Bronchial epithelial cell (primary cell): Measurements from ENCODE around the gene MCRIP2. TPM values are rescaled to one million over a fixed set of nuclear protein-coding genes. Genes with fewer than 3 reads are reported as not detected.
A peak's percentile ranks its signal among the peaks of the same experiment; 100 is the strongest.
"Not testable (repeated sequence)": the region's sequence is repeated elsewhere in the genome, so short reads cannot be mapped to it uniquely, and the experiment has no call there.

Source experiments
- DNase-seq: peaks from one replicate; pipeline ENCODE4 v3.0.0-alpha.2; 2010; ENCODE audit warnings: low read depth
- FAIRE-seq: peaks from 2 replicates; lab custom pipeline; 2011; peaks lifted over from hg19 to GRCh38; lab: Jason Lieb, UNC
- H3K27me3 ChIP-seq: 2 replicates; pipeline ENCODE4 v1.5.1; 2011; ENCODE audit warnings: low read length; ENCODE audit not compliant: control insufficient read depth, insufficient read depth
- H3K36me3 ChIP-seq: 2 replicates; pipeline ENCODE4 v1.5.1; 2011; ENCODE audit warnings: low read length; ENCODE audit not compliant: control insufficient read depth, insufficient read depth
- H3K4me3 ChIP-seq: 2 replicates; pipeline ENCODE4 v1.5.1; 2011; ENCODE audit warnings: mild to moderate bottlenecking, low read depth, low read length, control low read depth
- total RNA-seq: library from RNA; depleted of rRNA; stranded (reverse); fragments of >200 nt; gene quantifications from 2 replicates; pipeline ENCODE4 v1.2.1, GENCODE V29; 2014
- TF ChIP-seq, protein P1 (sequence below): IDR thresholded peaks from 2 replicates; pipeline ENCODE4 v1.5.1; 2011; ENCODE audit warnings: mild to moderate bottlenecking, moderate library complexity, low read length, control low read depth, inconsistent platforms; ENCODE audit not compliant: insufficient read depth, severe bottlenecking

MCRIP2 gene
- total RNA-seq, 1 donor from 2014 or later = 45.0 TPM

DNA sequence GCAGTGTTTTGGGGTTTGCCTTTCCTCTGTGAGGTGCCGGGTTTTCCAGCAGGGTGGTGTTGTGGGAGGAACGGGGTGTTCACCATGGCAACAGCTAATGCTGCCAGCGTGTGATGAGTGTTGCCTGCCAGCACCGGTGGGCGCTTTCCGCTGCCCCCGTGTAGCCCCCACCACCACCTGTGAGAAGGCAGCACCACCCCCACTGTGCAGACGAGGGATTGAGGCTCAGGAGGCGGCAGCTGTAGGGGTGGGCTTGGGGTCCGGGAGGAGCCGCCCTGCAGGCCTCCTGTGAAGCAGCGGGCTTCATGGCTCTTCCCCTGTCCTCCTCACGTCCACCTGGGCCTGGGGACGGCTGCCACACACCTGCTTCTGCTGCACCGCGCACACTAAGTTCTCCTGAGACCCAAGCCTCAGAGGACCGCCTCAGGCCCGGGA is 46.5 kb upstream of the MCRIP2 start:
- TF ChIP-seq, protein P1, sequence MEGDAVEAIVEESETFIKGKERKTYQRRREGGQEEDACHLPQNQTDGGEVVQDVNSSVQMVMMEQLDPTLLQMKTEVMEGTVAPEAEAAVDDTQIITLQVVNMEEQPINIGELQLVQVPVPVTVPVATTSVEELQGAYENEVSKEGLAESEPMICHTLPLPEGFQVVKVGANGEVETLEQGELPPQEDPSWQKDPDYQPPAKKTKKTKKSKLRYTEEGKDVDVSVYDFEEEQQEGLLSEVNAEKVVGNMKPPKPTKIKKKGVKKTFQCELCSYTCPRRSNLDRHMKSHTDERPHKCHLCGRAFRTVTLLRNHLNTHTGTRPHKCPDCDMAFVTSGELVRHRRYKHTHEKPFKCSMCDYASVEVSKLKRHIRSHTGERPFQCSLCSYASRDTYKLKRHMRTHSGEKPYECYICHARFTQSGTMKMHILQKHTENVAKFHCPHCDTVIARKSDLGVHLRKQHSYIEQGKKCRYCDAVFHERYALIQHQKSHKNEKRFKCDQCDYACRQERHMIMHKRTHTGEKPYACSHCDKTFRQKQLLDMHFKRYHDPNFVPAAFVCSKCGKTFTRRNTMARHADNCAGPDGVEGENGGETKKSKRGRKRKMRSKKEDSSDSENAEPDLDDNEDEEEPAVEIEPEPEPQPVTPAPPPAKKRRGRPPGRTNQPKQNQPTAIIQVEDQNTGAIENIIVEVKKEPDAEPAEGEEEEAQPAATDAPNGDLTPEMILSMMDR = no peak
- no peak overlapping the region for H3K4me3 ChIP-seq
- DNase-seq (no peak), FAIRE-seq (no peak)
- H3K36me3 ChIP-seq = peaks cover 14% of the 10 kb centered on the region
- no peaks in the 10 kb centered on the region for H3K27me3 ChIP-seq

DNA sequence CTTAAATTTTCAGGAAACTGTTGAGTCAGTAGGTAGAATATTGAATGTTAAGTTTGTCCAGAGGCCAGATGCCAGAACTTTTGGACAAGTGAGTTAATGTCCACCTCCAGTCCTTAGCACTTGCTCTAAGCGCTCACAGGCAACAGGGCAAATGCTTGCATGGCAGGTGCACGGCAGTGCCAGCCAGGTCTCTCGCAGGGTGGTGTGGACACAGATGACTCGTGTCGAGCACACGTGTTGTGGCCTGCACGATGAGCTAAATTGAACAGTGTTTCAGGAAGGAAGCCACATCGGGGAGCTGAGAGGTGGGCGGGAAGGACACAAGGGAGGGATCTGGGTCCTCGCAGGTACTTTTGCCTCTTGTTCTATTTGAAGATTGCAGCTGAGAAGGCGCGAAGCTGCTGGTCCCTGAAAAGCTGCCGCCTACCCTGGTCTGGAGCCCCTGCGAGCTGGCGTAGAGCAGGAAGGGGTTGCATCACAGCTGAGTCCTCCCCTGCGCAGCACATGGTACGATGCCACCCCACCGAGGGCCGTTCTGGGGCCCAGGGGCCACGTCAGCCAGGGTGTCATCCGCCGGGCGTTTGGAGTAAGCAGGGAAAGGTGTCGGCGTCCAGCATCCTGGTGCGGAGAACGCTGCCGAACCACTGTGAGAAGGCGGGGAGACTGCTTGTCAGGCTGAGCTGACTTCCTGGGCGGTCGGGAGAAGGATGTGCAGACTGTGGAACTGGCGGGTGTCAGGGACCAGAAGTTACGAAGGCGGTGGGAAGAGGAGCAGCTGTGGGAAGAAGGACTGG is 45.5 kb upstream of the MCRIP2 start:
- no peaks in the 10 kb centered on the region for H3K27me3 ChIP-seq
- TF ChIP-seq, protein P1 = no peak
- DNase-seq (peak; percentile 58), FAIRE-seq (peak; percentile 43)
- no peak overlapping the region for H3K4me3 ChIP-seq
- peaks cover 14% of the 10 kb centered on the region for H3K36me3 ChIP-seq

DNA sequence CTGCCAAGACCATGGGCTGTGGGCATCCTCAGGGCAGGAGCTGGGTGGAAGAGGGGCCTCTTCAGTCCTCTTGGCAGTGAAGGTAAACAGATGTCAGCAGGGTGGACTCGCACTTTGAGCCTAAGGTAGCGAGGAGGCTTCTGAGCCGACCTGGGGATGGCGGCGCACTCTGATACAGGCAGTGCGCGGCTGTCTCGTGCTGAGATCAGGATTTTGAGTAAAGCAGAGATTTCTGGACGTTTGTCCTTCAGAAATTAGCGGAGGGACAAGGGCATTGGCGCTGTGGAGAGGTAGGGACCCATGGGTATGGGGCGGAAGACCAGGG is 44.9 kb upstream of the MCRIP2 start:
- DNase-seq = no peak
- peaks cover 14% of the 10 kb centered on the region for H3K36me3 ChIP-seq
- TF ChIP-seq, protein P1 = no peak
- no peak overlapping the region for H3K4me3 ChIP-seq
- no peaks in the 10 kb centered on the region for H3K27me3 ChIP-seq
- peak; percentile 47 for FAIRE-seq

DNA sequence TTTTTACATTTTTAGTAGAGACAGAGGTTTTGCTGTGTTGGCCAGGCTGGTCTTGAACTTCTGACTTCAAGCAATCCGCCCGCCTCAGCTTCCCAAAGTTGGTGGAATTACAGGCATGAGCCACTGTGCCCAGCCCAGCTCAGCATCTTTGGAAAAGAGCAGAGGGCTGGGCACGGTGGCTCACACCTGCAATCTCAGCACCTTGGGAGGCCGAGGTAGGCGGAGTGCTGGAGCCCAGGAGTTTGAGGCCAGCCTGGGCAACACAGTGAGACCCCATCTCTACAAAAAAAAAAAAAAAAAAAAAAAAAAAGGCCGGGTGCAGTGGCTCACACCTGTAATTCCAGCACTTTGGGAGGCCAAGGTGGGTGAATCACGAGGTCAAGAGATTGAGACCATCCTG is 44.0 kb upstream of the MCRIP2 start:
- peaks cover 14% of the 10 kb centered on the region for H3K36me3 ChIP-seq
- not testable (repeated sequence) for FAIRE-seq

DNA sequence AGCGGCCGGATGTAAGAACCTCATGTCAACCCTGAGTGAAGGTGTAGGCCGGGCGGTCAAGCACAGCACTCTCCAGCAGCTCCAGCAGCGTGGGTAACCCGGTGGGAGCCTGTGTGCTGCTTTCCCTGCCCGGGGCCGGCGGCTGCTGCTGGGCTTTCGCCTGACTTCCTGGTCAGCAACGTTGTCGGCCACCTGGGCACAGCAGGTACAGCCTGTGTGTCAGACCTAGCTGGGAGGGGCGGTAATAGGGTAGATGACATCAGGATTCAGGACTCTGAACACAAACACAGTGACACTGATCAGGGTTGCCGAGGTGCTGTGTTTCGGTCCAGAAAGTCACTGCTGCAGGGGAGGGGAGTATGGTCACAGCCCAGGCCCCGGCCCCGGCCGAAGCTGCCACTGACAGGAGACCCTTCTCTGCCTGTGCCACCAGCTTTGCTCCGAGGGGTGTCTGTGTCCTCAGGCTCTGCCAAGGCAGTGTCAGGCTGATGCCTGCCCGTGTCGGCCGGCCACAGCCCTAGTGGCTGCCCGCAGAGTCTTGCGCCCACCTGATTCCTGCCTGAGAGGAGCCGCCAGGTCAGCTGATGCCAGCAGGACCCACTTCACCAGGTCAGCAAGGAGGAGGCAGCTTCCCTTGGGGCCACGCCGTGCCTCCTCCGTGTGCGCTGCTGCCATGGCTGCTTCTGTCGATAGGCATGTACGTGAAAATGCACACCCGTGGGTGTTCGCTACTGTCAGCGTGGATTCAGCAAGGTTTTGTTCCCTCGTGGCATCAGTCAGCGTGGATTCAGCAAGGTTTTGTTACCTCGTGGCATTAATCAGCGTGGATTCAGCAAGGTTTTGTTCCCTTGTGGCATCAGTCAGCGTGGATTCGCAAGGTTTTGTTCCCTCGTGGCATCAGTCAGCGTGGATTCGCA is 42.5 kb upstream of the MCRIP2 start:
- FAIRE-seq (no peak), DNase-seq (no peak)
- Histone ChIP-seq H3K36me3 (peaks cover 12% of the 10 kb centered on the region), H3K4me3 (no peak overlapping the region), H3K27me3 (no peaks in the 10 kb centered on the region)
- TF ChIP-seq, protein P1 = no peak

More for the DNA sequence above, 44.0 kb upstream of the MCRIP2 start:
- not testable (repeated sequence) for H3K4me3 ChIP-seq, H3K27me3 ChIP-seq, DNase-seq

DNA sequence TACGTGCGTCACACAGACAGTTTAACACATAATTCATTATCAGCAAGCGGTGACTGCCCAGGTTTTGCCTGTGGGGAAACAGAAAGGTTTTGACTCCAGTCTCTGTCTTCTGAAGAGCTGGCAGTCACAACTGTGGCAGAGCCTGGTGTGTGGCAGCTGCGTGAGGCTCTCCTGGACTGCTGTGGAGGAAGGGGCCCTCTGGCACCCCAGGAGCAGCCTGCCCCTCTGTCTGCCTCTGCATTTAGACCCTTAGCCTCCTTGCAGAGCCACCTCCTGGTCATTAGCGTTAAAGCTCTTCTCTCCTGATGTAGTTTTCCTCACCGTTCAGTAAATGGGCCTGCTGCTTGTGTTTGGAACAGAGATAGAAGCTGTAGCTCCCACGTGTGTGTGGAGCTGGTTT is 40.8 kb upstream of the MCRIP2 start:
- DNase-seq (no peak), FAIRE-seq (no peak)
- Histone ChIP-seq H3K36me3 (peaks cover 12% of the 10 kb centered on the region), H3K27me3 (no peaks in the 10 kb centered on the region), H3K4me3 (no peak overlapping the region)
- TF ChIP-seq, protein P1 = peak; percentile 27
